Gastroesophageal sphincter (tissue), 4 donors: ENCODE measurements around the gene COL20A1. TPM values are rescaled to one million over a fixed set of nuclear protein-coding genes. Genes with fewer than 3 reads are reported as not detected.

ENCODE experiments used
- ATAC-seq: fragments of 150-250 bp; one replicate; pipeline ENCODE4 v1.9.1; 2016; ENCODE audit warnings: mild to moderate bottlenecking, moderate library complexity
- H3K27ac ChIP-seq, 4 donors: fragments of 200-600 bp; sonication (generic) in 3 of 4; 1 replicate in 3 of 4; 2 replicates in 1 of 4; pipeline ENCODE4 v1.5.1; 2016 to 2019
- H3K27me3 ChIP-seq: fragments of 200-600 bp; sonication (generic); one replicate; pipeline ENCODE4 v1.5.1; 2019
- H3K36me3 ChIP-seq, 2 donors: fragments of 200-600 bp; sonication (generic); one replicate each; pipeline ENCODE4 v1.5.1; 2019; ENCODE audit warnings: control low read depth in 1 of 2
- H3K4me1 ChIP-seq, 3 donors: fragments of 200-600 bp; sonication (generic); 1 replicate in 2 of 3; 2 replicates in 1 of 3; pipeline ENCODE4 v1.5.1; 2016 to 2019; ENCODE audit warnings: control low read depth in 2 of 3
- H3K4me3 ChIP-seq, 2 donors: fragments of 200-600 bp; sonication (generic); one replicate each; pipeline ENCODE4 v1.5.1; 2019; ENCODE audit warnings: mild to moderate bottlenecking in 1 of 2, moderate library complexity in 1 of 2
- H3K9me3 ChIP-seq, 3 donors: fragments of 200-600 bp; sonication (generic); one replicate each; pipeline ENCODE4 v1.5.1; 2017 to 2019; ENCODE audit warnings: control low read depth in 2 of 3
- CTCF ChIP-seq, 4 experiments: fragments of 200-600 bp in 2 of 4; fragments of 450-650 bp in 2 of 4; sonication (generic) in 1 of 4; IDR thresholded peaks; one replicate each; pipeline ENCODE4 v1.5.1; 2017 to 2019; ENCODE audit warnings: antibody characterized with exemption in 4 of 4, mild to moderate bottlenecking in 2 of 4, moderate library complexity in 2 of 4
- EP300 ChIP-seq: sonication (generic); formaldehyde crosslinking; IDR thresholded peaks from one replicate; pipeline ENCODE4 v1.6.1; 2017; ENCODE audit warnings: antibody characterized with exemption, mild to moderate bottlenecking
- POLR2A ChIP-seq, 2 donors: fragments of 450-650 bp; IDR thresholded peaks; one replicate each; pipeline ENCODE4 v1.6.1; 2017; ENCODE audit warnings: antibody characterized with exemption in 2 of 2, mild to moderate bottlenecking in 2 of 2, moderate library complexity in 1 of 2
- POLR2AphosphoS5 ChIP-seq: sonication (generic); formaldehyde crosslinking; IDR thresholded peaks from one replicate; pipeline ENCODE4 v1.6.1; 2017; ENCODE audit warnings: antibody characterized with exemption
- WGBS, 2 donors: methylation state at CpG; one replicate each; pipeline ENCODE4 v1.1.5; 2018; ENCODE audit warnings: low coverage in 1 of 2; 5-methylcytosine and 5-hydroxymethylcytosine counted together
- total RNA-seq, 4 donors: library from RNA; depleted of rRNA; stranded (reverse); fragments of >200 nt; gene quantifications; one replicate each; pipeline ENCODE4 v1.1.0, GENCODE V29; 2016

COL20A1 gene
- total RNA-seq, 4 donors from 2014 or later, result not detected

- no peak overlapping the region for H3K27ac ChIP-seq
- H3K27me3 ChIP-seq, result peaks cover 81% of the 10 kb centered on the region
- no peak for TF ChIP-seq CTCF (IDR thresholded peaks at IDR 0.05)
- TF ChIP-seq POLR2A (IDR thresholded peaks at IDR 0.05), result no peak
- TF ChIP-seq POLR2AphosphoS5, result no peak
- no peak for TF ChIP-seq EP300
- peaks cover 0 to 34% (median 4%) of the 10 kb centered on the region in 3 donors for H3K4me1 ChIP-seq
- no peak overlapping the region for H3K4me3 ChIP-seq
- no peak for ATAC-seq
- no peaks in the 10 kb centered on the region for H3K9me3 ChIP-seq
- H3K36me3 ChIP-seq, result no peaks in the 10 kb centered on the region
- WGBS, 2 donors, result no CpG with 5 or more reads among the region's 29 CpGs
Measured at GRCh38 chr20:63349516-63349895, 56.5 kb downstream of the COL20A1 start.

DNA sequence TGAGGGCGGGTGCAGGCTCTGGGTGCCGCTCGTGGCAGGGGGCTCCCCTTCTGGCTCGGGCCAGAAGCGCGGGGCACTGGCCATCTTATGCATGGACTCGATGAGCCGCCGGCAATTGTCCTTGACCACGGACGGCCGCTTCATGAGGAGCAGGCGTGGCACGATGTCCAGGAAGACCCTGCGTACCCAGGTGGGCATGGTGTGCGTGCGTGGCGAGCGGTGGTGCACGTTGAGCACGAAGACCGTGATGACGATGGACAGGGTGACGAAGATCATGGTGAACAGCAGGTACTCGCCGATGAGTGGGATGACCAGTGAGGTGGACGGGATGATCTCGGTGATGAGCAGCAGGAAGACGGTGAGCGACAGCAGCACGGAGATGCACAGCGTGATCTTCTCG, 57.2 kb downstream of the COL20A1 start:
- H3K9me3 ChIP-seq, result no peaks in the 10 kb centered on the region
- H3K4me1 ChIP-seq, result peaks cover 0 to 28% (median 3%) of the 10 kb centered on the region in 3 donors
- H3K4me3 ChIP-seq, result no peak overlapping the region
- ATAC-seq, result no peak
- H3K27ac ChIP-seq, result no peak overlapping the region
- WGBS, 2 donors, result 95 to 96% methylated on average over 13 to 18 of the region's 33 CpGs
- TF ChIP-seq CTCF (IDR thresholded peaks at IDR 0.05) (no peak), POLR2A (IDR thresholded peaks at IDR 0.05) (no peak)
- H3K27me3 ChIP-seq, result peaks cover 81% of the 10 kb centered on the region
- H3K36me3 ChIP-seq, result no peaks in the 10 kb centered on the region

GRCh38 chr20:63350597-63351325, 57.8 kb downstream of the COL20A1 start:
- 80 to 91% methylated on average over 1 to 23 of the region's 46 CpGs for WGBS, 2 donors
- ATAC-seq, result no peak
- TF ChIP-seq CTCF (IDR thresholded peaks at IDR 0.05), result no peak
- TF ChIP-seq EP300, result no peak
- no peak for TF ChIP-seq POLR2A (IDR thresholded peaks at IDR 0.05)
- TF ChIP-seq POLR2AphosphoS5, result no peak

DNA sequence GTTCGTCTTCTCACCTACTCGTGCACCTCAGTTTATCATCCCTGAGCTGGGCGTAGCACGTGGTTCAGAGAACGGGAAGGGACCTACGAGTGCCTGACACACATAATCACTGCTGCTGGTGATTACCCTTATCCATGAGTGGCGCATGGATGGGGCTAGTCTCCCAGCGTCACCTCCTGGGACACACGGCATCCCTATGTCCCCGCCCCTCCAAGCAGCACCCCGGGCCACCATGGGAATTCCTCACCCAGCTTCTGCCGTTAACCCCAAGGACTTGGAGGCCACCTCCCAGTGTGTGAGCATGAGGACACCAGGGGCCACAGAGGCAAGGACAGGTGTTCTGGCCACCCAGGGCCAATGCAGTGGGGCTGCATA, 58.3 kb downstream of the COL20A1 start:
- no peak for ATAC-seq
- WGBS, 2 donors, result 95% methylated on average over 8 of the region's 12 CpGs; no CpG with 5 or more reads in 1 of the 2 donors
- no peak for TF ChIP-seq CTCF (IDR thresholded peaks at IDR 0.05)
- no peak for TF ChIP-seq EP300
- no peak for TF ChIP-seq POLR2AphosphoS5
- no peak for TF ChIP-seq POLR2A (IDR thresholded peaks at IDR 0.05)
- Histone ChIP-seq H3K4me1 (peaks cover 0 to 17% (median 0%) of the 10 kb centered on the region in 3 donors), H3K27me3 (peaks cover 81% of the 10 kb centered on the region), H3K36me3 (no peaks in the 10 kb centered on the region), H3K4me3 (no peak overlapping the region), H3K9me3 (no peaks in the 10 kb centered on the region), H3K27ac (no peak overlapping the region)

More at GRCh38 chr20:63350597-63351325, 57.8 kb downstream of the COL20A1 start:
- Histone ChIP-seq H3K27ac (no peak overlapping the region), H3K9me3 (no peaks in the 10 kb centered on the region), H3K4me1 (peaks cover 0 to 23% (median 0%) of the 10 kb centered on the region in 3 donors), H3K4me3 (no peak overlapping the region), H3K27me3 (peaks cover 81% of the 10 kb centered on the region), H3K36me3 (no peaks in the 10 kb centered on the region)
